ENCODE results near the gene SHC2. TPM values are rescaled to one million over a fixed set of nuclear protein-coding genes. Genes with fewer than 3 reads are reported as not detected.

Gene SHC2
- total and polyA plus RNA-seq, 2 of the 8 experiments (the other 6 are each of a cell fraction or from before 2014, with no cell fraction given) = 4.4 to 7.3 TPM

DNA sequence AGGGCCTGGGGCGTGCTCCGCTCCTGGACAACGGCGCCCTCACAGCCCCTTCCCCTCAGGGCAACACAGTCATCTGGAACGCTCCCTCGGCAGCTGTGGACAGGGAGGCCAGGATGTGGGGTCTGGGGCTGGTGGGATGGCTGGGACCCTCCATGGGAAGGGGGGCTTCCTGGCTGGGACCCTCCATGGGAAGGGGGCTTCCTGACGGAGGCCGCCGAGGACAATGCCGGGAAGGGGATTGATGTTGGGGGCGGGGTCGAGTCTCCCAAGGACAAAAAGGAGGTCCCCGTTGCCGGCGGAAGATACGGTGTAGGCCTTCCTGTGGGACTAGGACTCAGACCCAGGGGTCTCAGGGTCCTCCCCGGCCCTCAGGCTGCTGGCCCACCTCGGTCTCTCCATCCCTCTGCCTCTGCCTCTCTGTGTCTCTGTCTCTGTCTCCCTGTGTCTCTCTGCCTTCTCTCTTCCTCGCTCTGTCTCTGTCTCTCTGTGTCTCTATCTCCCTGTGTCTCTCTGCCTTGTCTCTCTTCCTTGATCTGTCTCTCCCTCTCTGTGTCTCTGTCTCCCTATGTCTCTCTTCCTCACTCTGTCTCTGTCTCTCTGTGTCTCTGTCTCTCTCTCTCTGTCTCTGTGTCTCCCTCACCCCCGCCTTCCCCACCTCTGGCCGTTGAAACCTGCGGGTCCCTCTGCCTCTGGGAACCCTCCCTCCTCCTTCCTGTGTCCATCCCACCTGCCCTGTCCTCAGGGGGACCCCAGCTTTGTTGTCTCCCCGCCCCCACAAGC, 32.7 kb upstream of the SHC2 start:
- Histone ChIP-seq H3K4me3 (ENCODE audit: extremely low read depth in 1 of 4, insufficient read depth in 2 of 4, low read depth in 3 of 4, low read length in 4 of 4) (no peak overlapping the region), H3K4me2 (ENCODE audit: insufficient read depth in 1 of 2, low read depth in 2 of 2, low read length in 2 of 2) (no peak overlapping the region), H4K91ac (replicated peaks; ENCODE audit: insufficient read length, low read length) (no peak overlapping the region), H3K27me3 (replicated peaks in 1 of 4; ENCODE audit: control insufficient read depth in 3 of 4, extremely low read depth in 1 of 4, insufficient read depth in 3 of 4, low read length in 3 of 4) (peaks cover 10 to 13% (median 10%) of the 10 kb centered on the region in 4 experiments), H3K9me3 (ENCODE audit: insufficient read depth in 2 of 2, low read depth in 1 of 2, low read length in 1 of 2) (peaks cover 0 to 2% of the 10 kb centered on the region in 2 experiments; a peak in 1 of 4 replicates), H2BK15ac (ENCODE audit: low read length) (no peak overlapping the region; the same call in 1 of the 2 replicates), H3K36me3 (ENCODE audit: control insufficient read depth in 2 of 4, insufficient read depth in 4 of 4, low read length in 3 of 4) (peaks cover 0 to 3% (median 0%) of the 10 kb centered on the region in 4 experiments; a peak in 1 of 8 replicates), H2BK120ac (replicated peaks; ENCODE audit: low read depth, low read length) (no peak overlapping the region), H2AFZ (ENCODE audit: low read length) (no peak overlapping the region), H4K20me1 (replicated peaks in 1 of 2; ENCODE audit: control insufficient read depth in 1 of 2, insufficient read depth in 2 of 2, low read length in 2 of 2) (peaks cover 0 to 4% of the 10 kb centered on the region in 2 experiments), H2AK5ac (ENCODE audit: low read depth, low read length) (no peak overlapping the region), H3K4ac (replicated peaks; ENCODE audit: insufficient read length, low read depth, low read length) (no peak overlapping the region), H3K18ac (ENCODE audit: extremely low read depth, low read length) (no peak overlapping the region), H3K4me1 (replicated peaks in 1 of 4; ENCODE audit: control insufficient read depth in 3 of 4, insufficient read depth in 4 of 4, low read length in 3 of 4) (peaks cover 0 to 13% (median 9%) of the 10 kb centered on the region in 4 experiments; a peak in 5 of 7 replicates), H3K79me1 (ENCODE audit: low read depth, low read length) (no peaks in the 10 kb centered on the region), H3K14ac (ENCODE audit: insufficient read length) (no peak overlapping the region), H3K23ac (ENCODE audit: insufficient read length) (no peak overlapping the region), H3K79me2 (ENCODE audit: control insufficient read depth in 1 of 2, insufficient read depth in 2 of 2, low read length in 2 of 2) (no peaks in the 10 kb centered on the region), H3K56ac (replicated peaks; ENCODE audit: insufficient read length, low read depth, low read length) (no peak overlapping the region), H3K23me2 (ENCODE audit: low read depth, low read length) (peaks cover 13% of the 10 kb centered on the region; the same call in 1 of the 2 replicates), H3K9ac (replicated peaks in 1 of 4; ENCODE audit: extremely low read depth in 1 of 4, low read depth in 3 of 4, low read length in 3 of 4) (no peak overlapping the region), H3K27ac (ENCODE audit: low read depth, low read length) (no peak overlapping the region), H2BK20ac (ENCODE audit: low read length) (peak overlapping the region; percentile 48; the same call in 1 of the 2 replicates), H4K5ac (ENCODE audit: insufficient read length, low read depth, low read length) (no peak overlapping the region), H2BK12ac (ENCODE audit: low read depth, low read length) (peak overlapping the region; percentile 43; the same call in 1 of the 2 replicates), H4K8ac (ENCODE audit: extremely low read depth, insufficient read depth, low read length) (no peak overlapping the region; the same call in 1 of the 2 replicates), H2BK5ac (ENCODE audit: low read depth, low read length) (peak overlapping the region; percentile 52; the same call in 1 of the 2 replicates)
- FAIRE-seq (no peak), DNase-seq (ENCODE audit: low read depth in 1 of 2, low spot score in 2 of 2) (no peak)
- WGBS, 2 experiments (ENCODE audit: extremely low coverage in 1 of 2, insufficient coverage in 1 of 2, insufficient read length in 1 of 2, insufficient replicate concordance in 2 of 2, low coverage in 1 of 2, low lambda C conversion rate in 2 of 2, missing lambda C conversion rate in 1 of 2) = 93% methylated on average over 14 of the region's 23 CpGs; no CpG with 5 or more reads in 1 of the 2 experiments
- ChIA-PET POLR2A (ENCODE audit: partially characterized antibody) (interaction anchor here (0.5 to 0.6 kb wide), 2 partner anchors 68 to 1880 kb away, joined by 3 read pairs; no protein-coding TSS in a partner anchor), CTCF (ENCODE audit: partially characterized antibody) (interaction anchor here (0.9 to 3.7 kb wide), 5 partner anchors 11 to 146 kb away, joined by 3 to 21 read pairs (median 3); no protein-coding TSS in a partner anchor)
- no peak for TF ChIP-seq TCF12 (IDR thresholded peaks at IDR 0.05; ENCODE audit: low read depth, low read length)
- no peak for TF ChIP-seq RXRA (IDR thresholded peaks at IDR 0.05; ENCODE audit: insufficient read depth, low read depth, low read length)
- TF ChIP-seq BRCA1 (IDR thresholded peaks at IDR 0.05; ENCODE audit: low read depth, low read length) = no peak
- no peak for TF ChIP-seq JUN (IDR thresholded peaks at IDR 0.05; ENCODE audit: low read depth, low read length)
- TF ChIP-seq SIN3A (conservative IDR thresholded peaks at IDR 0.05 in 1 of 2, IDR thresholded peaks at IDR 0.05 in 1 of 2; ENCODE audit: low read depth in 1 of 2, low read length in 2 of 2) = no peak
- TF ChIP-seq SIRT6 (IDR thresholded peaks at IDR 0.05; ENCODE audit: low read length) = no peak
- no peak for TF ChIP-seq EGR1 (IDR thresholded peaks at IDR 0.05; ENCODE audit: borderline replicate concordance, low read depth, low read length)
- TF ChIP-seq TEAD4 (IDR thresholded peaks at IDR 0.05; ENCODE audit: low read depth, low read length) = no peak
- no peak for TF ChIP-seq KDM1A (IDR thresholded peaks at IDR 0.05; ENCODE audit: borderline replicate concordance, low read length)
- TF ChIP-seq MAFK (IDR thresholded peaks at IDR 0.05; ENCODE audit: low read depth, low read length) = no peak
- TF ChIP-seq, protein P1, sequence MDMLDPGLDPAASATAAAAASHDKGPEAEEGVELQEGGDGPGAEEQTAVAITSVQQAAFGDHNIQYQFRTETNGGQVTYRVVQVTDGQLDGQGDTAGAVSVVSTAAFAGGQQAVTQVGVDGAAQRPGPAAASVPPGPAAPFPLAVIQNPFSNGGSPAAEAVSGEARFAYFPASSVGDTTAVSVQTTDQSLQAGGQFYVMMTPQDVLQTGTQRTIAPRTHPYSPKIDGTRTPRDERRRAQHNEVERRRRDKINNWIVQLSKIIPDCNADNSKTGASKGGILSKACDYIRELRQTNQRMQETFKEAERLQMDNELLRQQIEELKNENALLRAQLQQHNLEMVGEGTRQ (IDR thresholded peaks at IDR 0.05; ENCODE audit: low read length) = no peak

All from H1 (cell line).